Activated CD4-positive, alpha-beta T cell treated with anti-CD3 and anti-CD28 coated beads for 1 hour (primary cell): ENCODE measurements around the gene ARHGAP4.

Experiments
- DNase-seq: peaks from one replicate; pipeline ENCODE4 v3.0.0-alpha.2; 2020

ARHGAP4 gene

GRCh38 chrX:153961292-153961691 is 35.2 kb upstream of the ARHGAP4 start:
- DNase-seq: no peak

- DNase-seq: no peak
Observed at GRCh38 chrX:153960786-153961185, 34.7 kb upstream of the ARHGAP4 start.

- no peak for DNase-seq
Observed at GRCh38 chrX:153960077-153960476, 34.0 kb upstream of the ARHGAP4 start.

GRCh38 chrX:153959649-153960048 is 33.6 kb upstream of the ARHGAP4 start:
- DNase-seq: no peak

- no peak for DNase-seq
Observed at GRCh38 chrX:153958605-153959004, 32.5 kb upstream of the ARHGAP4 start.

GRCh38 chrX:153957224-153957623 is 31.2 kb upstream of the ARHGAP4 start:
- DNase-seq: no peak

- DNase-seq: no peak
Observed at GRCh38 chrX:153956044-153956907, 30.2 kb upstream of the ARHGAP4 start.

GRCh38 chrX:153955228-153955732 is 29.2 kb upstream of the ARHGAP4 start:
- DNase-seq: no peak

- no peak for DNase-seq
Observed at GRCh38 chrX:153954558-153955227, 28.6 kb upstream of the ARHGAP4 start.

- no peak for DNase-seq
Observed at GRCh38 chrX:153953892-153954557, 28.0 kb upstream of the ARHGAP4 start.

GRCh38 chrX:153953342-153953830 is 27.3 kb upstream of the ARHGAP4 start:
- peak; percentile 63 for DNase-seq

GRCh38 chrX:153952373-153953026 is 26.4 kb upstream of the ARHGAP4 start:
- DNase-seq: no peak

GRCh38 chrX:153951683-153952372 is 25.8 kb upstream of the ARHGAP4 start:
- no peak for DNase-seq

GRCh38 chrX:153950127-153950526 is 24.1 kb upstream of the ARHGAP4 start:
- DNase-seq: no peak

- DNase-seq: no peak
Observed at GRCh38 chrX:153948847-153949805, 23.1 kb upstream of the ARHGAP4 start.

- no peak for DNase-seq
Observed at GRCh38 chrX:153948002-153948466, 22.0 kb upstream of the ARHGAP4 start.

- DNase-seq: peak; percentile 66
Observed at GRCh38 chrX:153947009-153947769, 21.1 kb upstream of the ARHGAP4 start.

GRCh38 chrX:153945956-153946943 is 20.2 kb upstream of the ARHGAP4 start:
- no peak for DNase-seq

GRCh38 chrX:153944800-153945150 is 18.7 kb upstream of the ARHGAP4 start:
- no peak for DNase-seq
